H7 (cell line): Measurements from ENCODE around the gene SLC23A1. TPM values are rescaled to one million over a fixed set of nuclear protein-coding genes. Genes with fewer than 3 reads are reported as not detected.
A peak's percentile ranks its signal among the peaks of the same experiment; 100 is the strongest.
"Not testable (repeated sequence)": the region's sequence is repeated elsewhere in the genome, so short reads cannot be mapped to it uniquely, and the experiment has no call there.

ENCODE experiments used
- DNase-seq: peaks from one replicate; pipeline ENCODE4 v3.0.0; 2012
- H3K27me3 ChIP-seq: 2 replicates; pipeline ENCODE4 v1.6.0; 2011; ENCODE audit warnings: mild to moderate bottlenecking, low read length; ENCODE audit not compliant: control insufficient read depth, insufficient read depth
- H3K36me3 ChIP-seq: replicated peaks from 2 replicates; pipeline ENCODE4 v1.5.1; 2011; ENCODE audit warnings: low read length; ENCODE audit not compliant: control insufficient read depth, insufficient read depth
- H3K4me3 ChIP-seq: 2 replicates; pipeline ENCODE4 v1.5.1; 2011; ENCODE audit warnings: low read depth, mild to moderate bottlenecking, control low read depth, low read length, moderate library complexity; ENCODE audit not compliant: insufficient read depth
- total RNA-seq: library from RNA; depleted of rRNA; stranded (reverse); fragments of >200 nt; shearing (Covaris generic); gene quantifications from 2 replicates; pipeline ENCODE4 v1.2.3, GENCODE V29; 2014

Gene SLC23A1
- total RNA-seq, 1 experiment from 2014 or later = not detected

- no peak overlapping the region for H3K4me3 ChIP-seq
- DNase-seq = no peak
- peaks cover 1% of the 10 kb centered on the region; the same call in 1 of the 2 replicates for H3K36me3 ChIP-seq
Measured at GRCh38 chr5:139413963-139414362, 30.9 kb upstream of the SLC23A1 start.

DNA sequence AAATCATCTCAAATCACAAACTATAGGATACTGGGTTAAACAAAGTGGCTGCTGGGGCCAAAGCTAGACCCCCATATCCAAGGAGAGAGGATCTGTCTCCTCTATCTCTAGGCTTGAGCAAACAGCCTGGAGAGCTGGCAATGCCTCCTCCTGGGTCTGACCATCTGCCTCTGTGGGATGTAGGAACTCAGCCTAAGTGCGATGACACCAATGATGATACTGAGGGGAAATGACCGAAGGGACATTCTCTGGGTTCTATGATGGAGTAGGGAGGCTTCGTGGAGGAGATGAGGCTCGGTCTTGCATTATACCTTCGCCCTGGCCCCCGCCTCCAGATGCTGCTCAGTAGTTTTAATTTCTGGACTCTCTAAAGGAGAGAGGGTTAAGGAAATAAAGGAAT lies 30.1 kb upstream of the SLC23A1 start:
- peaks cover 1% of the 10 kb centered on the region; the same call in 1 of the 2 replicates for H3K36me3 ChIP-seq
- no peaks in the 10 kb centered on the region for H3K27me3 ChIP-seq
- no peak overlapping the region for H3K4me3 ChIP-seq
- DNase-seq = no peak

More at GRCh38 chr5:139413963-139414362, 30.9 kb upstream of the SLC23A1 start:
- H3K27me3 ChIP-seq = no peaks in the 10 kb centered on the region

DNA sequence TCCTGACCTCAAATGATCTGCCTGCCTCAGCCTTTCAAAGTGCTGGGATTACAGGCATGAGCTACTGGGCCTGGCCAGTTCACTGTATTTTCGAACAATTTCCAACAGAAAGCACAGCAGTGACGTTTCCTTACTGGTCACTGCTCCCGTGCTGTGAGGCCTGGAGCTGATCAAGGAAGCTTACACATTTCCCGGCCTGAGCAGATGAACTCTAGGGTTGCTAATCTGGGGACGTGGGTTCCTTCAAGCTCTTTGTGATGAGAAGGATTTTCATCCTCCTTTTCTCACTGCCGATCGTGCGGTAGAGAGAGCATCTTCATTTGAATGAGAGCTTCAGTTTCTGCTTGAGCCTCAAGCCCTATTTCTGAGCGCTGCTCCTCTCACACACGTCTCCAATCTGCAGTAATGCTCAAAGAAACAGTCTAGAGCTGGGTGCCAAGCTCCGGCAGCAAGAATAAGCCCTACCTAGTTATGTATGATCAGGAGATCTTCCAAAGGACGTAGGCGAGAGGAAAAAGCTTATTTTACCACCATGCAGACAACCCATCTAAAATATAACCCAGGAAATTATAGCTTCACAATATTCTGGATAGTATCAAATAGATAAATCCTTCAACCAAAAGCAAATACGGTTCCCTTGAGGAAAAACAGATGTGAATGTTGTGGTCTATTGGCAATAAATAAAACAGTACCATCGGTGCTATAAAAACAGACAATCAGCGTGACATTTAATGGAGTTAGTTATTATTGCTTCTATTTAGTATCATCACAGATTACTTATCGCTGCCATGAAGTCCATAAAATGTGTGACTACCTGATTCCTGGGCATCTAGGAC lies 28.1 kb upstream of the SLC23A1 start:
- Histone ChIP-seq H3K4me3 (no peak overlapping the region), H3K27me3 (no peaks in the 10 kb centered on the region), H3K36me3 (peaks cover 1% of the 10 kb centered on the region; the same call in 1 of the 2 replicates)
- DNase-seq = no peak

DNA sequence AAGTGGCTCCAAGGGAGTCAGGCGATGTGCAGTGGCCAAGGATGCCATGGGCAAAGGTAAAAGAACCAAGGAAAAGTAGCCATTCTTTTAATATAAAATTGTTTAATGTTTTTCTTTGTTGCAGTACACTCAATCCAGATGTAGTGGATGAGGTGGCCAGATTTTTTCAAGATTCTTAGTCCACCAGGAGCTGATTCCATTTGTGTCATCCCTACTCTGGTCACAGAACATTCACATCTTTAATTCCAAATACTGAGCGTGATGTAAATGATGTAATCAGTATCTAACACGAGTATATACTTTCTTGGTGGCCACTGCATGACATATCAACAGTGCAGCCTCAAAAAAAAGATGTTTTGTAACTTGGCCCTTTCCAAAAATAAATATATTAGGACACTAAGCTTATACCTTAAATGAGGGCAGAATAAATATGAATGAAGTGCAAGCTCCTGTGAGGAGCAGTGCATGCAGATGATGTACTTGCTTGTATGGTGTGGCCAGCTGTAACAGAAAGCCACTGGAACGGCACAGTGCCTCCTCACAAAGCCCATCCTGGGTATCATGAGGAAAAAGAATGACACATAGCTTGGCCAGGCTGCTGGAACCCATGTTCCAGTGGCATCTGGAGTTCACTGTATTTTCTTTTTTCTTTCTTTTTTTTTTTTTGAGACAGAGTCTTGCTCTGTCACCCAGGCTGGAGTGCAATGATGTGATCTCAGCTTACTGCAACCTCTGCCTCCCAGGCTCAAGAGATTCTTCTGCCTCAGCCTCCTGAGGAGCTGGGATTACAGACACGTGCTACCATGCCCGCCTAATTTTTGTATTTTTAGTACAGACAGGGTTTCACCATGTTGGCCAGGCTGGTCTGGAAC lies 27.3 kb upstream of the SLC23A1 start:
- no peak for DNase-seq
- H3K36me3 ChIP-seq = peaks cover 1% of the 10 kb centered on the region; the same call in 1 of the 2 replicates
- H3K27me3 ChIP-seq = no peaks in the 10 kb centered on the region
- H3K4me3 ChIP-seq = no peak overlapping the region

DNA sequence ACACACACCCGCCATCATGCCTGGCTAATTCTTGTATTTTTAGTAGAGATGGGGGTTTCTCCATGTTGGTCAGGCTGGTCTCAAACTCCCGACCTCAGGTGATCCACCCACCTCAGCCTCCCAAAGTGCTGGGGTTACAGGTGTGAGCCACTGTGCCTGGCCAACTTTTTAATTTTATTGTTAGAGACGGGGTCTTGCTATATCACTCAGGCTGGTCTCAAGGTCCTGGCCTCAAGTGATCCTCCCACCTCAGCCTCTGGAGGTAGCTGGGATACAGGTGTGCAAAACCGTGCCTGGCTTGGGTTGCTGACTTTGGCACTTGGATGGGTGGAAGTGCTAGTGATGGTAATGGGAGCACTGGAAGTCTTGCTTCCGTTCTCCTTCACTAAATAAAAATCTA lies 26.0 kb upstream of the SLC23A1 start:
- not testable (repeated sequence) for DNase-seq, H3K4me3 ChIP-seq, H3K36me3 ChIP-seq, H3K27me3 ChIP-seq

DNA sequence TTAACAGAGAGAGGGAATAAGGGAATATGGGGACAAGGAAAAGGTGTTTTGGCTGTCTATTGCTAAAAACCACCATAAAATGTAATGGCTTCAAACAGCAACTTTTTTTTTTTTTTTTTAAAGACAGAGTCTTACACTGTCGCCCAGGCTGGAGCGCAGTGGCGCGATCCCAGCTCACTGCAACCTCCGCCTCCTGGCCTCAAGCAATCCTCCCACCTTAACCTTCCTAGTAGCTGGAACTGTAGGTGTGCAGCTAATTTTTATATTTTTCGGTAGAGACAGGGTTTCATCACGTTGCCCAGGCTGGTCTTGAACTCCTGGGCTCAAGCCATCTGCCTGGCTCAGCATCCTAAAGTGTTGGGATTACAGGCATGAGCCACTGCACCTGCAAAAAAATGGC lies 25.1 kb upstream of the SLC23A1 start:
- Histone ChIP-seq H3K4me3 (no peak overlapping the region), H3K36me3 (0 out of 2 replicates have a peak, but pooled peaks cover 1% of the 10 kb centered on the region)
- DNase-seq = no peak

DNA sequence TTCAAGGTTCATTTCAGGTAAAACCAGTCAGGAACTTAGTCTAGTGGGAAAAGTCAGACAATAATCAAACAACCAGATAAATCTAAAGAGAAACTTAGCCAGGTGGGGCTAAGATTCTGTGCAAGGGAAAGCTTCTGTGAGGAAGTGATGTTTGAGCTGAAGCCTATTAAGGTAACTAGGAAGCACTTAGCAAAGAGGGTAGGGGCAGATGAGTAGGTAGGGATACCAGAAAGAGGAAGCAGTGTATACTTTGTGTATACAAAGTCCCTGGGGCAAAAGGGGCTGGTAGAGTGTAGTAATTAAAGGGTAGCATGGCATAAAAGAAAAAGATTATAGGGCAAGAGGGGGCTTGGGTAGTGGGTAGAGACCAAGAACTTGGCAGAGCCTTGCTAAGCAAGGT lies 24.4 kb upstream of the SLC23A1 start:
- no peak for DNase-seq
- 0 out of 2 replicates have a peak, but pooled peaks cover 1% of the 10 kb centered on the region for H3K36me3 ChIP-seq

More for the DNA sequence above, 25.1 kb upstream of the SLC23A1 start:
- H3K27me3 ChIP-seq = no peaks in the 10 kb centered on the region

DNA sequence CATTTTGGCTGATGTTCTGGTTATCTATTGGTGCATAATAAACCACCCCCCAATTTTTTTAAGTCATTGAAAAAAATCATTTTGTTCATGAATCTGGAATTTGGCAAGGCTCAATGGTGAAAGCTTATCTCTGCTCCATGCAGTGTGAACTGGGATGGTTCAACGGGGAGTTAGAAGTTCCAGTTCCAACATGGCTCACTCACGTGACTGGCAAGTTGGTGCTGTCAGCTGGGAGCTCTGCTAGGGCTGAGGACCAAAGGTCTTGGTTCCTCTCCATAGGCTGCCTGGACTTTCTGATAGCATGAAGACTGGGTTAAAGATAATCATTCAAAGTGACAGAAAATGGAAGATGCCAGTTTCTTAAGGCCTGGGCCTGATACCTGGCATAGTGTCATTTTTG lies 23.9 kb upstream of the SLC23A1 start:
- H3K4me3 ChIP-seq = no peak overlapping the region
- DNase-seq = no peak
- H3K27me3 ChIP-seq = no peaks in the 10 kb centered on the region
- H3K36me3 ChIP-seq = no peaks in the 10 kb centered on the region

More for the DNA sequence above, 24.4 kb upstream of the SLC23A1 start:
- H3K4me3 ChIP-seq = no peak overlapping the region
- no peaks in the 10 kb centered on the region for H3K27me3 ChIP-seq

DNA sequence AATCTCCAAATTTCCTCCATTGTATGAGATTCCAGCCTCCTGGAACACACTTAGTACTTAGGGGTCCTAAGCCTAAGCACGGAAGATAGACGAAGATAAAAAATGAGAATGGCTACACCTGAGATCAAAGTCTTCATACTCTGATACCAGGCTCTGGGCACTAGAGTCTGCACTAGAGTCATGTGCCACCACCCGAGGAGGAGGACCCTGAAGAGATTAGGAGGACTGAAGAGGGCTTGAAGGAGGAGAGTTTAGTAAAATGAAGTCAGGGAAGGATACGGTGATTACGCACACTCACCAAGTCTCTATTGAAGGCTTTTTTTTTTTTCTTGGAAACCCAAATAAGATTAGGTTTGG lies 21.4 kb upstream of the SLC23A1 start:
- Histone ChIP-seq H3K36me3 (peaks cover 8% of the 10 kb centered on the region), H3K4me3 (peak overlapping the region; percentile 65; the same call in 1 of the 2 replicates), H3K27me3 (no peaks in the 10 kb centered on the region)
- peak; percentile 54 for DNase-seq

DNA sequence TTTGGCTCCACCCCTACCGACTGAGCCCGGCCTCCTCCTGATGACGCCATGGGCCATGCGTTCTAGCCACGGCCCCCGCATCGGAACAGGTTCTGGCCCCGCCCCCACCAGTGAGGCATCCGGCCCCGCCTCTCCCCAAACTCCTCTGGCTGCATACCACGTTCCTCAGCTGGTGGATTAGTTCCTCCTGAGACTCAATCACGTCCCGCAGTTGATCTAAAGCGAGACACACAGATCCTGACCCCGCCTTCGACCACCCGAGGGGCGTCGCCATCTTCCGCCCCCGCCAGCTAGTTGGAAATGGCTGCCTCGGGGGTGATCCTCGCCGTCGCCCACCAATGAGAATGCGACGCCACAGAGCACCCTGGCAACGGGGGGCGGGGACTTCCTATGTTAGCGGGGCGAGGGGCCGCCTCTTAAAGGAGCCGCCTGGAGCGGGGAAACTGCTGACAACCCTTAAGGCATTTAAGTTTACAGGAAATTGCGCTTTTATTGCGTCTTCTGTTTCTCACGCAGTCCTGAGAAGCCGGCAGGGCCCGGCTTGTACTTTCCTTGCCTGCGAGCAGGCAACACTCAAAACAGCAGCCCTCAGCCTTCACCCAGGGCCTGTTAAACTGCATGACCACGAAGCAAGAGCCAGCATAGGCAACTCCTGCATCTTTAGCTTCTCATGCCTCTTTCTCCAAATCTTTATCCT lies 20.8 kb upstream of the SLC23A1 start, which contains the start of gene SPATA24:
TSS of gene SPATA24 (minus strand) at position 303 of the 697 bp plus-strand sequence. CDS start at position 274, 29 bp downstream.
- H3K36me3 ChIP-seq = peaks cover 8% of the 10 kb centered on the region
- peak within 1 kb of the TSS; percentile 65 for H3K4me3 ChIP-seq
- peak; percentile 98 for DNase-seq
- no peaks in the 10 kb centered on the region for H3K27me3 ChIP-seq

GRCh38 chr5:139403418-139403786 lies 20.3 kb upstream of the SLC23A1 start:
- Histone ChIP-seq H3K4me3 (peak overlapping the region; percentile 65), H3K36me3 (peaks cover 8% of the 10 kb centered on the region), H3K27me3 (no peaks in the 10 kb centered on the region)
- DNase-seq = peak; percentile 35

DNA sequence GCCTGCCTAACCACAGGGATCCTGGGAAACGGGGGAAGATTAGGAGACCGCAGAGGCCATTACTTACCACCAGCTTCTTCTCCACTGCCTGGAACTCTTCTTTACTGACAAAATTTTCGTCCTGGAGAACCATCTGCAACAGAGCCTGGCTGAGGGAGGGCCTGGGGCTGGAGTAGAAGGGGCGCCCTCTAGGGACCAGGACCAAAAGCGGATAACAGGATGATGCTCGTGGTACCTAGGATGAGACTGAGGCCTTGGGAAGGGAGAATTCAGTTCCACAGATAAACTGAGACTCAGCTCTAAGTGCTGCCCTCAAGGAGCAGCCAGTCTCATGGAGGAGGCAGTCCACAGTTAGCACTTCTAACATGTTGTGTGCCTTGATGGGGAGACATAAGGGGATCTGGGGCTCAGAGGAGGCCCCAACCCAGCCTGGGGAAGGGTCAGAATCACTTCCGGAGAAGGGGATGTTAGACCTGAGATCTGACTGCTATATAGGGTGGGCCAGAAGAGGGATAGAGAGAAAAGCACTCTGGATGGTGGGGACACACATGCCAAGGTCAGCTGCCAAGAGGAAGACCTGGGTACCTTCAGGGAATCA lies 19.6 kb upstream of the SLC23A1 start:
- peak; percentile 85 for DNase-seq

DNA sequence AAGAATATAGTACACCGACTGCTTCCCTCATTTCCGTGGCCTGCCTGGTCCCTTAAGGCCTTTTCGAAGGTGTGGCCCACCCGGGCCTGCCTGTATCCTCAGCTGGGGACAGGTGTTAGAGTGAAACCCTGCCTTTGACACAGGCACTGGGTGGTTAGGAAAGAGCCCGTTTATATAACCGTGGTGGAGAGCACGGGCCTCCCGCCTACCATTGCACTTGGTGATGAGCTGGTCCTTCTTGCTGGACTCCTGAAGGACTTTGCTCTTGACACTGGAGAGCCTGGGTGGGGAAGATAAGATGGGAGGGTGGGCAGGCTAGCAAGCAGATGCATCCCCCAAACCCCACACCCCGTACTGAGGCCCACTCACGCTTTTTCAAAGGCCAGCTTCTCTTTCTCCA lies 18.4 kb upstream of the SLC23A1 start:
- Histone ChIP-seq H3K27me3 (no peaks in the 10 kb centered on the region), H3K36me3 (peaks cover 8% of the 10 kb centered on the region), H3K4me3 (no peak overlapping the region)
- no peak for DNase-seq

More for the DNA sequence above, 19.6 kb upstream of the SLC23A1 start:
- Histone ChIP-seq H3K27me3 (no peaks in the 10 kb centered on the region), H3K4me3 (no peak overlapping the region), H3K36me3 (peaks cover 8% of the 10 kb centered on the region)
